ENCODE results near the gene TMED1.
A peak's percentile ranks its signal among the peaks of the same experiment; 100 is the strongest.

The TMED1 gene

GRCh38 chr19:10868872-10869547, 33.0 kb upstream of the TMED1 start:
- no peak overlapping the region for H3K4me3 ChIP-seq (replicated peaks; ENCODE audit: low read depth, low read length)
- DNase-seq (ENCODE audit: extremely low read depth, low read depth): no peak
- no peak for TF ChIP-seq CTCF (IDR thresholded peaks at IDR 0.05; ENCODE audit: low read depth, low read length, missing control alignments)

GRCh38 chr19:10866495-10866894, 30.5 kb upstream of the TMED1 start:
- H3K4me3 ChIP-seq (replicated peaks; ENCODE audit: low read depth, low read length): no peak overlapping the region
- TF ChIP-seq CTCF (IDR thresholded peaks at IDR 0.05; ENCODE audit: low read depth, low read length, missing control alignments): no peak
- no peak for DNase-seq (ENCODE audit: extremely low read depth, low read depth)

- peak; percentile 98 for TF ChIP-seq CTCF (IDR thresholded peaks at IDR 0.05; ENCODE audit: low read depth, low read length, missing control alignments)
- H3K4me3 ChIP-seq (replicated peaks; ENCODE audit: low read depth, low read length): no peak overlapping the region
- DNase-seq (ENCODE audit: extremely low read depth, low read depth): no peak
Measured at GRCh38 chr19:10864538-10864899, 28.5 kb upstream of the TMED1 start.

GRCh38 chr19:10863107-10863717, 27.2 kb upstream of the TMED1 start:
- no peak for TF ChIP-seq CTCF (IDR thresholded peaks at IDR 0.05; ENCODE audit: low read depth, low read length, missing control alignments)
- no peak for DNase-seq (ENCODE audit: extremely low read depth, low read depth)
- no peak overlapping the region for H3K4me3 ChIP-seq (replicated peaks; ENCODE audit: low read depth, low read length)

GRCh38 chr19:10862561-10863106, 26.6 kb upstream of the TMED1 start:
- no peak for TF ChIP-seq CTCF (IDR thresholded peaks at IDR 0.05; ENCODE audit: low read depth, low read length, missing control alignments)
- no peak overlapping the region for H3K4me3 ChIP-seq (replicated peaks; ENCODE audit: low read depth, low read length)
- no peak for DNase-seq (ENCODE audit: extremely low read depth, low read depth)

- no peak for DNase-seq (ENCODE audit: extremely low read depth, low read depth)
- peak; percentile 52 for TF ChIP-seq CTCF (IDR thresholded peaks at IDR 0.05; ENCODE audit: low read depth, low read length, missing control alignments)
- H3K4me3 ChIP-seq (replicated peaks; ENCODE audit: low read depth, low read length): no peak overlapping the region
Measured at GRCh38 chr19:10861103-10861651, 25.2 kb upstream of the TMED1 start.

Data from HFF-Myc (cell line).